GM18870 (cell line): ENCODE measurements around the gene LRRC3C.
A peak's percentile ranks its signal among the peaks of the same experiment; 100 is the strongest.

Source experiments
- ATAC-seq: cut with Tn5 transposase; IDR thresholded peaks from one replicate; pipeline ENCODE4 v1.9.1; 2021; ENCODE audit warnings: moderate library complexity; ENCODE audit not compliant: unreplicated experiment

Gene LRRC3C

GRCh38 chr17:39923836-39924690 lies 3.5 kb upstream of the LRRC3C start:
- ATAC-seq = no peak

GRCh38 chr17:39924691-39925055 lies 2.9 kb upstream of the LRRC3C start:
- no peak for ATAC-seq

- ATAC-seq = no peak
Measured at GRCh38 chr17:39925282-39926134, 2.0 kb upstream of the LRRC3C start.

- no peak for ATAC-seq
Measured at GRCh38 chr17:39926135-39926587, 1.4 kb upstream of the LRRC3C start.

GRCh38 chr17:39926588-39927100 lies 888 bp upstream of the LRRC3C start:
- no peak for ATAC-seq

GRCh38 chr17:39927929-39928857 lies 661 bp downstream of the LRRC3C start:
- peak; percentile 28 for ATAC-seq

GRCh38 chr17:39928858-39929645 lies 1.5 kb downstream of the LRRC3C start:
- no peak for ATAC-seq

GRCh38 chr17:39929646-39930407 lies 2.3 kb downstream of the LRRC3C start:
- ATAC-seq = no peak

- ATAC-seq = no peak
Measured at GRCh38 chr17:39933912-39934311, 6.4 kb downstream of the LRRC3C start.

- no peak for ATAC-seq
Measured at GRCh38 chr17:39934324-39934723, 6.8 kb downstream of the LRRC3C start.

- no peak for ATAC-seq
Measured at GRCh38 chr17:39935909-39936308, 8.4 kb downstream of the LRRC3C start.

GRCh38 chr17:39937447-39937846 lies 9.9 kb downstream of the LRRC3C start:
- ATAC-seq = no peak

- ATAC-seq = no peak
Measured at GRCh38 chr17:39938140-39938869, 10.8 kb downstream of the LRRC3C start.

- ATAC-seq = no peak
Measured at GRCh38 chr17:39939106-39939505, 11.6 kb downstream of the LRRC3C start.

GRCh38 chr17:39939588-39940419 lies 12.3 kb downstream of the LRRC3C start:
- ATAC-seq = peak; percentile 50

- ATAC-seq = no peak
Measured at GRCh38 chr17:39943702-39944392, 16.3 kb downstream of the LRRC3C start.

- ATAC-seq = no peak
Measured at GRCh38 chr17:39944393-39944711, 16.8 kb downstream of the LRRC3C start.
